Body of pancreas (tissue), 4 donors: ENCODE measurements around the gene NSMCE1. TPM values are rescaled to one million over a fixed set of nuclear protein-coding genes. Genes with fewer than 3 reads are reported as not detected.

Experiments
- ATAC-seq: fragments of 150-250 bp; one replicate; pipeline ENCODE4 v1.9.1; 2016
- DNase-seq, 4 donors: peaks; one replicate each; pipeline ENCODE4 v3.0.0-alpha.2; 2019
- H3K27ac ChIP-seq, 4 donors: fragments of 200-600 bp; sonication (generic); 1 replicate in 3 of 4; 2 replicates in 1 of 4; pipeline versions ENCODE4 v1.5.1 to v1.6.1; 2016 to 2019; ENCODE audit warnings: mild to moderate bottlenecking in 1 of 4, mixed read lengths in 1 of 4, moderate library complexity in 1 of 4
- H3K27me3 ChIP-seq, 2 donors: fragments of 200-600 bp; sonication (generic); one replicate each; pipeline ENCODE4 v1.6.0; 2016; ENCODE audit warnings: mild to moderate bottlenecking in 1 of 2
- H3K36me3 ChIP-seq, 2 donors: fragments of 200-600 bp; sonication (generic); replicated peaks in 1 of 2; 2 replicates each; pipeline ENCODE4 v1.5.1; 2016; ENCODE audit warnings: low read depth in 2 of 2; ENCODE audit not compliant: insufficient read depth in 1 of 2
- H3K4me1 ChIP-seq: fragments of 200-600 bp; sonication (generic); one replicate; pipeline ENCODE4 v1.6.0; 2016
- H3K4me3 ChIP-seq, 2 donors: fragments of 200-600 bp; sonication (generic); 1 replicate in 1 of 2; 2 replicates in 1 of 2; pipeline ENCODE4 v1.5.1; 2016 to 2019
- H3K9me3 ChIP-seq, 3 donors: fragments of 200-600 bp; sonication (generic); 1 replicate in 2 of 3; 2 replicates in 1 of 3; pipeline ENCODE4 v1.5.1; 2016
- CTCF ChIP-seq, 7 experiments: fragments of 450-650 bp in 4 of 7; fragments of 200-600 bp in 3 of 7; sonication (generic) in 3 of 7; IDR thresholded peaks; one replicate each; pipeline ENCODE4 v1.5.1; 2016 to 2019; ENCODE audit warnings: antibody characterized with exemption in 7 of 7
- POLR2A ChIP-seq, 3 donors: fragments of 450-650 bp; IDR thresholded peaks; one replicate each; pipeline ENCODE4 v1.6.1; 2016; ENCODE audit warnings: antibody characterized with exemption in 3 of 3, mild to moderate bottlenecking in 2 of 3
- WGBS, 2 donors: methylation state at CpG; one replicate each; pipeline ENCODE4 v1.1.5; 2017; 5-methylcytosine and 5-hydroxymethylcytosine counted together
- intact Hi-C: fragments of 100-400 bp; cut with DNase I; formaldehyde crosslinking; loops from one replicate; pipeline ENCODE4 v1.15.1; 2023
- total RNA-seq, 2 donors: library from RNA; depleted of rRNA; stranded (reverse); fragments of >200 nt; gene quantifications; one replicate each; pipeline ENCODE4 v1.1.0, GENCODE V29; 2016

Gene NSMCE1
- total RNA-seq, 2 donors from 2014 or later: 20.1 to 29.1 TPM

DNA sequence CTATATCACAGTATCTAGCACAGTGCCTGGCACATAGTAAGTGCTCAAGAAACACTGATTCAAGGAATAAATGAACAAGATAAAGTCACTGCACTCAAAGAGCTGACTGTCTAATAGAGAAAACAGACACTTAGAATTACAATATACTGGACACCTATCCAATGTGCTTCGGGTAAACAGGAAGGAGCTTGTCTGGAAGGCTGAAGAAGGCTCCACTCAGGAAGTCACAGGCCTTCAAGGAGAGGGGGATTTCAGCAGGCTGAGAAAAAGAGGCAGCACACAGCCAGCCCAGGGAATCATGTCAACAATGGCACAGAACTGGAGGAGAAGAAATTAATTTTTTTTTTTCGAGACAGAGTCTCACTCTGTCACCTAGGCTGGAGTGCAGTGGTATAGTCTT lies 35.5 kb upstream of the NSMCE1 start:
- Histone ChIP-seq H3K4me1 (no peaks in the 10 kb centered on the region), H3K27me3 (no peaks in the 10 kb centered on the region), H3K9me3 (no peaks in the 10 kb centered on the region), H3K27ac (no peak overlapping the region), H3K36me3 (no peaks in the 10 kb centered on the region), H3K4me3 (no peak overlapping the region)
- ATAC-seq: no peak
- 48% methylated on average over 2 of the region's 2 CpGs for whole genome bisulfite sequencing, 2 donors
- DNase-seq: no peak
- intact Hi-C loops: no loop called here
- no peak for TF ChIP-seq CTCF (IDR thresholded peaks at IDR 0.05)
- no peak for TF ChIP-seq POLR2A (IDR thresholded peaks at IDR 0.05)

GRCh38 chr16:27303256-27304100 lies 34.9 kb upstream of the NSMCE1 start:
- Histone ChIP-seq H3K4me3 (no peak overlapping the region), H3K27ac (no peak overlapping the region), H3K27me3 (no peaks in the 10 kb centered on the region), H3K36me3 (no peaks in the 10 kb centered on the region), H3K4me1 (no peaks in the 10 kb centered on the region), H3K9me3 (no peaks in the 10 kb centered on the region)
- ATAC-seq: no peak
- TF ChIP-seq CTCF (IDR thresholded peaks at IDR 0.05) (no peak), POLR2A (IDR thresholded peaks at IDR 0.05) (no peak)
- WGBS, 2 donors: 72 to 82% methylated on average over 11 to 12 of the region's 12 CpGs
- DNase-seq: no peak
- intact Hi-C loops: no loop called here

DNA sequence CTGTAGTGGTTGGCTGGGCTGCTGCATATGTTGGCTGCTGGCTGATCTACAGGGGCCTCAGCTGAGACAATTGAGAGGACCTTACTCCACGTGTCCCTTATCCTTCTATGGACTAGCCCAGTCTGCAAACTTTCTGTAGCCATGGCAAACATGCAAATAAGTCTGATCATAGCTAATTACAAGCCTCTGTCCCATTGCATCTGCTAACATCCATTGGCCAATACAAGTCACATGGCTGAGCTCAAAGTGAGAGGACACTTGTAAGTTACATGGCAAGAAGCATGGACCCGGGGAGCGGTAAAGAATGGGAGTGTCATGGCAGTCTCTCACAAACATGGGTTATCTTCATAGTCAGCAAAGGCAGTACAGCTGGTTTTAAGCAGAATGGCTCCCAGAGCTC lies 33.6 kb upstream of the NSMCE1 start:
- H3K4me1 ChIP-seq: no peaks in the 10 kb centered on the region
- no peak overlapping the region for H3K4me3 ChIP-seq
- H3K27me3 ChIP-seq: no peaks in the 10 kb centered on the region
- no peaks in the 10 kb centered on the region for H3K9me3 ChIP-seq
- no peak overlapping the region for H3K27ac ChIP-seq
- TF ChIP-seq CTCF (IDR thresholded peaks at IDR 0.05) (no peak), POLR2A (IDR thresholded peaks at IDR 0.05) (no peak)
- DNase-seq (no peak), ATAC-seq (no peak)
- intact Hi-C loops: no loop called here
- 70 to 93% methylated on average over 2 to 3 of the region's 3 CpGs for WGBS, 2 donors
- H3K36me3 ChIP-seq: no peaks in the 10 kb centered on the region

- intact Hi-C loops: no loop called here
Measured at GRCh38 chr16:27301236-27301861, 32.8 kb upstream of the NSMCE1 start.

More at GRCh38 chr16:27301236-27301861, 32.8 kb upstream of the NSMCE1 start:
- no peaks in the 10 kb centered on the region for H3K36me3 ChIP-seq
- no peak overlapping the region for H3K27ac ChIP-seq
- DNase-seq: no peak
- no peak for ATAC-seq
- no peak overlapping the region for H3K4me3 ChIP-seq
- H3K9me3 ChIP-seq: no peaks in the 10 kb centered on the region
- 94% methylated on average over 3 of the region's 3 CpGs for WGBS, 2 donors
- no peaks in the 10 kb centered on the region for H3K4me1 ChIP-seq
- TF ChIP-seq POLR2A (IDR thresholded peaks at IDR 0.05) (no peak), CTCF (IDR thresholded peaks at IDR 0.05) (no peak)
- H3K27me3 ChIP-seq: no peaks in the 10 kb centered on the region
